ENCODE data around the gene ANAPC5. TPM values are rescaled to one million over a fixed set of nuclear protein-coding genes. Genes with fewer than 3 reads are reported as not detected.

ANAPC5 gene, protein sequence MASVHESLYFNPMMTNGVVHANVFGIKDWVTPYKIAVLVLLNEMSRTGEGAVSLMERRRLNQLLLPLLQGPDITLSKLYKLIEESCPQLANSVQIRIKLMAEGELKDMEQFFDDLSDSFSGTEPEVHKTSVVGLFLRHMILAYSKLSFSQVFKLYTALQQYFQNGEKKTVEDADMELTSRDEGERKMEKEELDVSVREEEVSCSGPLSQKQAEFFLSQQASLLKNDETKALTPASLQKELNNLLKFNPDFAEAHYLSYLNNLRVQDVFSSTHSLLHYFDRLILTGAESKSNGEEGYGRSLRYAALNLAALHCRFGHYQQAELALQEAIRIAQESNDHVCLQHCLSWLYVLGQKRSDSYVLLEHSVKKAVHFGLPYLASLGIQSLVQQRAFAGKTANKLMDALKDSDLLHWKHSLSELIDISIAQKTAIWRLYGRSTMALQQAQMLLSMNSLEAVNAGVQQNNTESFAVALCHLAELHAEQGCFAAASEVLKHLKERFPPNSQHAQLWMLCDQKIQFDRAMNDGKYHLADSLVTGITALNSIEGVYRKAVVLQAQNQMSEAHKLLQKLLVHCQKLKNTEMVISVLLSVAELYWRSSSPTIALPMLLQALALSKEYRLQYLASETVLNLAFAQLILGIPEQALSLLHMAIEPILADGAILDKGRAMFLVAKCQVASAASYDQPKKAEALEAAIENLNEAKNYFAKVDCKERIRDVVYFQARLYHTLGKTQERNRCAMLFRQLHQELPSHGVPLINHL
- 88.6 to 95.4 TPM (median 90.2 TPM) in 5 replicates for total RNA-seq (2022; extraction: Qiagen RNA extraction; ENCODE audit: low read depth)

DNA sequence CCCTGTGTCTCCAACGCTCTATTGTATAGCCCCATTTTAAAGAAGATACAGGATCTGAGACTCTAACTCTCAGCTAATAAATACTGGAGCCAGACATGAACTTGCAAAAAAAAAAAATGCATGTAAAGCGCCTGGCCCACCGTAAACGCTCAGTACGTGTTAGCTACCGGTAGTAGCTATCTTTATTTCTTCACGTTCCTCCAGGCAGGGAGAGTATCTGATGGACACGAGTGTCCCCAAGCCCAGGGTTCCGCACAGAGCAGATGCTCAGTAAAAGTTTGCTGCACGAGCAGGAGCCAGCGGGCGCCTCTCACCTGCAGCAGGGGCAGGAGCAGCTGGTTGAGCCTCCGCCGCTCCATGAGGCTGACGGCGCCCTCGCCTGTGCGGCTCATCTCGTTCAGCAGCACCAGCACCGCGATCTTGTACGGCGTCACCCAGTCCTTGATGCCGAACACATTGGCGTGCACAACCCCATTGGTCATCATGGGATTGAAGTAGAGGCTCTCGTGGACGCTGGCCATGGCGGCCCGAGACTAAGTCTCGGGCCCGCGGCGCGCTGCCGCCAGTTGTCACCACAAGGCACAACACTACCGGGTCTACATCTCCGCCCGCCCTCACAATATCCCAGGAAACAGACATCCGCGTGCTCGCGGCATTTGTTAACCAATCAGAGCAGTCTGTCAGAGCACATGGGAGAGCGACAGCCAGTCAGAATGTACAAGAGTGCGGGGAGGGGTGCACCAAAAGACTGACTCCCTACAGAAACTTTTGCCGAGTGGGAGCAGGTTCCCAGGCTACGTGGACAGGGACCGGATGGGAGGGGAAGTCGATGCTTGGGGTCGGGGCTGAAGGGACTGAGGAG, at the start of gene ANAPC5:
TSS of gene ANAPC5 (minus strand) at position 592 of the 862 bp plus-strand sequence. CDS start at position 521, 71 bp downstream.

DNA sequence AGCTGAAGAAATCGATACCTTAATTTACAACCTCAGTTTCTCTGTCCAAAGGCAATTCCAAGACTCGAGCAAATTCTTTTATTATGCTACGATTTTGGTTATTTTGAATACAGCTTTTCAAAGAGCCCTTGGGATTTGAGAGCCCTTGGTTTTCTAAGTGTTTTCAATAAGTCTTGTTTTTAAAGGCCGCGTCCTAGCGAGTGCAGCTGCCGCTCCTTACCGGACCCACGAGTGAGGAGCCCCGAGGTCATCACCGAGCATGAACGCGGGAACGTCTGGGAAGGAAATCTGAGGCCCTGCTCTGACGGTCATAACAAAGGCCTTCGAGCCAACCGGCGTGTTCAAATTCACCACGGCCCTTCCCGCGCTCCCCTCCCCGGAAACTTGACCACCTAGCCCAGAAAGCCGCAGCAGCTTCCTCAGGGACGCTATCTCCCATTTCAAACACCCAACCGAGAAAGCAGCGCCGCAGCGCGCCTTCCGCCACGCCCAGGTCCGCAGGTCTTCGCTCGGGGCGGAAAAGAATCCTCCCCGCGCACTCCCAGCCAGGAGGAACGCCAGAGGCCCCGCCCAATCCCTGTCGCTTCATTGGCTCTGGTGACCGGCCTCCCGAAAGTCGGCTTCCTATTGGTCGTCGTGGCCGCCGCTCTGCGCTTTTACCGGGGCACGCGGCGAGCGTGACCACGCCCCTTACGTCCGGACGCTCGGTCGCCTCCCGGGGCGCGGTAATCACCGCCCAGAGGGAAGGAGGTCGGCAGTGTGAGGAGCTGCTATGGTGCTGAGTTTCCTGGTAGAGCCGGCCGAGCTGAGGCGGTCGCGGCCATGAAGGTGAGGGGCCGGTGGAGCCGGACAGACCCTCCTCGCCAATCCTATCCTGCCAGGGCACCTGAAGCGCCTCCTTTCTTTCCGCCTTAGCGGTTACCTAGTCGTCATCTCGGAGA, 47.5 kb upstream of the ANAPC5 start, which contains the start of gene RNF34:
TSS of gene RNF34 (plus strand) at position 728 of the 941 bp plus-strand sequence. CDS start at position 823, 95 bp downstream.

DNA sequence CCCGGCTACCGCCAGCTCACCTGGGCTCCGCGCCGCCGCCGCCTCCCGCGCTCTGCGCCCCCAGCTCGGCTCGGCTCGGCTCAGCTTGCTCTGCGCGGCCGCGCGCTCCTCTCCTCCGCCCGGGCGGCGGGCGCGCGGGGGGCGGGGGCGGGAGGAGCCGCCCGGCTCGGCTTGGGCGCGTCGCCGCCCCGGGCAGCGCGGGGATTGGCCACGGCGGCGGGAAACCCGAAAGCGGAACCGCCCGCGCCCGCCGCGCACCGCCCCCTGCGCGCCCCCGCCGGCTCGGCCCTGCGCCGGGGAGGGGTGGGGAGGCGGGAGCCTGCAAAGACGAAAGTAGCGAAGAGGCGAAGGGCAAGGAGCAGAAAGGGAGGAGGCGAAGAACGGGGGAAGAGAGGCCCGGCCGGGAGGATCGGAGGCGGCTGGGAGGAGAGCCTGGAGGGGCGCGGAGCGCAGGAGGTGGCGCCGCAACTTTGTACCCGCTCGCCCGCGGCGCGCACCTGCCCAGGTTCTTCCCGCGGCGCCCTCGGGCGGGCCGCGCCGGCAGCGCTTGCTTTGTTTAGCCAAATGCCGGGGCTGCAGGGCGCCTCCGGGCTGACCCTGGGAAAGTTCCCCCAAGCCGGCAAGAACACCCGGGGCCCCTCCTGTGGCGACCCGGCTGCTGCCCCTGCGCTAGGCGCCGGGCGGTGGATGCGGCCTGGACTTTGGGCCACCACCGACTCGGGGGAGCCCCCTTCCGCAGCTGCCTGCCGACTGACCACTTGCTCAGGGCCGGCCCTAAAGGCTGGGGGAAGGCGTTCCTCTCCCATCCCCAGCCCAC, 55.4 kb downstream of the ANAPC5 start, which contains the start of gene CAMKK2:
TSS of gene CAMKK2 (minus strand) at position 92 of the 817 bp plus-strand sequence. CDS start 22,183 bp downstream, outside the sequence.

Other genes starting within 250 kb of the ANAPC5 start
- not detected in 5 replicates for gene P2RX7, start 219.5 kb downstream of the ANAPC5 start, total RNA-seq (2022; extraction: Qiagen RNA extraction; ENCODE audit: low read depth)
- gene P2RX4, start 142.3 kb downstream of the ANAPC5 start, total RNA-seq (2022; extraction: Qiagen RNA extraction; ENCODE audit: low read depth): 16.7 to 19.3 TPM (median 18.0 TPM) in 5 replicates
- gene CAMKK2, start 55.7 kb downstream of the ANAPC5 start, total RNA-seq (2022; extraction: Qiagen RNA extraction; ENCODE audit: low read depth): 18.4 to 25.8 TPM (median 25.5 TPM) in 5 replicates
- gene RNF34, start 47.7 kb upstream of the ANAPC5 start, total RNA-seq (2022; extraction: Qiagen RNA extraction; ENCODE audit: low read depth): 36.0 to 38.1 TPM (median 36.6 TPM) in 5 replicates
- gene KDM2B, start 228.6 kb upstream of the ANAPC5 start, total RNA-seq (2022; extraction: Qiagen RNA extraction; ENCODE audit: low read depth): 16.9 to 21.4 TPM (median 18.0 TPM) in 5 replicates

Data from A549 treated with GW870086 at 1 μM for 4 hours (cell line).